ENCODE measurements around the gene LENG9. TPM values are rescaled to one million over a fixed set of nuclear protein-coding genes. Genes with fewer than 3 reads are reported as not detected.

Gene LENG9
- total and polyA plus RNA-seq, 2 of the 13 experiments (the other 11 are each of a cell fraction or from before 2014, with no cell fraction given) = 0.75 to 2.9 TPM

DNA sequence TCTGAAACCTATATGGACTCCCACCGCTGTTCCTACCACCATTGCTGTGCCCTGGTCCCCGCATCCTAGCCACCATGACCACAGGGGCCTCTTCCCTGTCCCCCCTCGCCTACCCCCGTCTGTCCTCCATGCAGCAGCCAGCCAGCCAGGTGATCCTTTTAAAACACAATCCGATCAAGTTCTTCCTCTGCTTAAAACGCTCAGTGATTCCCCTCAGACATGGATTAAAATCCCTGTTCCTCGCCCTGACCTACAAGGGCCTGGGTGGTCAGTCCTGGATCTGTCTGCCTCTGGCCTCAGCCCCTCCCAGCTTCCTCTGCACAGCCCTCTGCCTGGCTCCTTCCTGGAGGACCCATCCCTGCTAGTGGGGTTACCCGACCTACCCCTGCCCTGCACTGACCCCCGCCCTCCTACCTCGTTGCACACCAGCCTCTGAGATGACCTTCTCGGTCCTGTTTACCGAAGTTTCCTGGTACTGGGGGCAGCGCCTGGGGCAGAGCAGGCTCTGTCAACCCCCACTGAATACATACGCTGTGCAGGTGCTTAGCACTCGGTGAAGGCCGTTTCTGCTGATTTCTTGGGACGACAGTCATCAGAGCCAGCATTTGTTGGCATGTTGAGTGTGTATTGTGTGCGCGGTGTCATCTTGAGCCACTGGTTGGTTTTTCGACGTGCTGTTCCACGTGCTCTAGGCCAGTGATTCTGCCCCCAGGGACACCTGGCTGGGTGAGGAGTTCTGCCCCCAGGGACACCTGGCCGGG is 29.3 kb downstream of the LENG9 start:
- no peak for DNase-seq (ENCODE audit: low spot score)
- H3K79me2 ChIP-seq (ENCODE audit: insufficient read depth, low read length) = no peaks in the 10 kb centered on the region
- peaks cover 3% of the 10 kb centered on the region; the same call in 1 of the 2 replicates for H4K20me1 ChIP-seq (ENCODE audit: insufficient read depth, low read length)
- no peaks in the 10 kb centered on the region for H3K9me3 ChIP-seq (ENCODE audit: low read length)
- CTCF ChIA-PET (ENCODE audit: low intra/inter-chr PET ratio, low total read pairs) = no interaction called here
- H3K4me3 ChIP-seq (replicated peaks in 1 of 3; ENCODE audit: insufficient read depth in 1 of 3, low read depth in 2 of 3, low read length in 3 of 3) = no peak overlapping the region
- no peaks in the 10 kb centered on the region for H3K4me1 ChIP-seq (ENCODE audit: insufficient read depth, low read length)
- no peak overlapping the region for H3K4me2 ChIP-seq (ENCODE audit: low read depth, low read length)
- no peak overlapping the region for H2AFZ ChIP-seq (ENCODE audit: low read length)
- peaks cover 0 to 1% of the 10 kb centered on the region in 2 experiments; a peak in 1 of 5 replicates for H3K36me3 ChIP-seq (replicated peaks in 1 of 2; ENCODE audit: control insufficient read depth in 1 of 2, insufficient read depth in 2 of 2, low read length in 2 of 2)
- no peak for FAIRE-seq
- no TSS peak for BruUV-seq (replicated peaks)
- no peak for ATAC-seq
- 93% methylated on average over 18 of the region's 23 CpGs for WGBS (ENCODE audit: low lambda C conversion rate)
- POLR2A ChIA-PET = interaction anchor here (1.7 to 1.8 kb wide), 2 partner anchors 14 kb away, joined by 6 to 7 read pairs; partner anchors contain the start of gene LENG8
- intact Hi-C loops (cut with micrococcal nuclease; ENCODE audit: unreplicated experiment) (no loop called here), in situ Hi-C loops (cut with HindIII; ENCODE audit: extremely low pct_ligation_motif_present, low pct_unique_long_range_greater_than_20kb) (no loop called here)
- no peaks in the 10 kb centered on the region; a peak in 1 of 5 replicates for H3K27me3 ChIP-seq (ENCODE audit: control insufficient read depth in 1 of 2, insufficient read depth in 2 of 2, low read length in 2 of 2)
- H3K9ac ChIP-seq (ENCODE audit: insufficient read depth, low read depth, low read length) = no peak overlapping the region
- no peak overlapping the region for H3K27ac ChIP-seq (ENCODE audit: extremely low read length, insufficient read depth, low read length)
- TF ChIP-seq POLR2A (IDR thresholded peaks at IDR 0.05; ENCODE audit: insufficient read depth in 1 of 2, low read depth in 2 of 2, low read length in 2 of 2) (peak in 1 of 2 experiments; percentile 12; a peak in 1 of 4 replicates), ZC3H13 (CRISPR knock-in tag; IDR thresholded peaks at IDR 0.05) (peak; percentile 42; the same call in 1 of the 2 replicates), ZNF782 (CRISPR knock-in tag; IDR thresholded peaks at IDR 0.05; ENCODE audit: borderline replicate concordance) (no peak), FOXA3 (CRISPR knock-in tag; IDR thresholded peaks at IDR 0.05) (no peak), PAF1 (CRISPR knock-in tag; IDR thresholded peaks at IDR 0.05) (peak; percentile 45; the same call in 1 of the 2 replicates), POLR2G (IDR thresholded peaks at IDR 0.05; ENCODE audit: low read depth, low read length) (peak; percentile 16; the same call in 1 of the 2 replicates), AGO2 (optimal IDR thresholded peaks at IDR 0.05; ENCODE audit: low read depth, low read length) (peak; percentile 93), NONO (IDR thresholded peaks at IDR 0.05) (no peak), NONO (CRISPR knock-in tag; conservative IDR thresholded peaks at IDR 0.05) (peak; percentile 16; the same call in 1 of the 2 replicates), SSRP1 (CRISPR knock-in tag; IDR thresholded peaks at IDR 0.05) (0 out of 2 replicates have a peak, but pooled peaks have one; percentile 9), SNAPC2 (CRISPR knock-in tag; IDR thresholded peaks at IDR 0.05) (no peak), POLR2AphosphoS5 (IDR thresholded peaks at IDR 0.05; ENCODE audit: low read depth, low read length) (peak; percentile 39)

Data from HepG2 (cell line).